Measurements from ENCODE around the gene AKR1E2. TPM values are rescaled to one million over a fixed set of nuclear protein-coding genes. Genes with fewer than 3 reads are reported as not detected.

AKR1E2 gene
- total RNA-seq, 1 donor from 2014 or later: 8.7 TPM

- no peak overlapping the region for H3K27ac Mint-ChIP-seq (ENCODE audit: unreplicated experiment)
- no peak for DNase-seq
- H3K27me3 Mint-ChIP-seq (ENCODE audit: unreplicated experiment): no peaks in the 10 kb centered on the region
- no peak for TF ChIP-seq CTCF (IDR thresholded peaks at IDR 0.05; ENCODE audit: partially characterized antibody, unreplicated experiment)
- no peaks in the 10 kb centered on the region for H3K4me1 Mint-ChIP-seq (ENCODE audit: low read depth, unreplicated experiment)
- H3K36me3 Mint-ChIP-seq (ENCODE audit: unreplicated experiment): no peaks in the 10 kb centered on the region
- no peak overlapping the region for H3K4me3 Mint-ChIP-seq (ENCODE audit: unreplicated experiment)
- no peaks in the 10 kb centered on the region for H3K9me3 Mint-ChIP-seq (ENCODE audit: unreplicated experiment)
These were observed 41.1 kb downstream of the AKR1E2 start for GRCh38 chr10:4867109-4867519.

- no peaks in the 10 kb centered on the region for H3K4me1 Mint-ChIP-seq (ENCODE audit: low read depth, unreplicated experiment)
- TF ChIP-seq CTCF (IDR thresholded peaks at IDR 0.05; ENCODE audit: partially characterized antibody, unreplicated experiment): no peak
- H3K27me3 Mint-ChIP-seq (ENCODE audit: unreplicated experiment): no peaks in the 10 kb centered on the region
- DNase-seq: no peak
- H3K9me3 Mint-ChIP-seq (ENCODE audit: unreplicated experiment): peaks cover 3% of the 10 kb centered on the region
- no peak overlapping the region for H3K4me3 Mint-ChIP-seq (ENCODE audit: unreplicated experiment)
- no peaks in the 10 kb centered on the region for H3K36me3 Mint-ChIP-seq (ENCODE audit: unreplicated experiment)
- H3K27ac Mint-ChIP-seq (ENCODE audit: unreplicated experiment): no peak overlapping the region
These were observed 41.7 kb downstream of the AKR1E2 start for GRCh38 chr10:4867520-4868356.

- Mint-ChIP-seq H3K4me3 (ENCODE audit: unreplicated experiment) (no peak overlapping the region), H3K27ac (ENCODE audit: unreplicated experiment) (no peak overlapping the region), H3K27me3 (ENCODE audit: unreplicated experiment) (no peaks in the 10 kb centered on the region), H3K36me3 (ENCODE audit: unreplicated experiment) (no peaks in the 10 kb centered on the region), H3K4me1 (ENCODE audit: low read depth, unreplicated experiment) (no peaks in the 10 kb centered on the region), H3K9me3 (ENCODE audit: unreplicated experiment) (peaks cover 3% of the 10 kb centered on the region)
- no peak for TF ChIP-seq CTCF (IDR thresholded peaks at IDR 0.05; ENCODE audit: partially characterized antibody, unreplicated experiment)
- no peak for DNase-seq
These were observed 42.3 kb downstream of the AKR1E2 start for GRCh38 chr10:4868357-4868657.

GRCh38 chr10:4882704-4883078 lies 56.7 kb downstream of the AKR1E2 start:
- Mint-ChIP-seq H3K4me1 (ENCODE audit: low read depth, unreplicated experiment) (peaks cover 10% of the 10 kb centered on the region), H3K4me3 (ENCODE audit: unreplicated experiment) (no peak overlapping the region), H3K36me3 (ENCODE audit: unreplicated experiment) (peaks cover 5% of the 10 kb centered on the region), H3K27ac (ENCODE audit: unreplicated experiment) (no peak overlapping the region), H3K27me3 (ENCODE audit: unreplicated experiment) (no peaks in the 10 kb centered on the region), H3K9me3 (ENCODE audit: unreplicated experiment) (no peaks in the 10 kb centered on the region)
- no peak for DNase-seq
- TF ChIP-seq CTCF (IDR thresholded peaks at IDR 0.05; ENCODE audit: partially characterized antibody, unreplicated experiment): no peak

GRCh38 chr10:4883079-4883739 lies 57.2 kb downstream of the AKR1E2 start:
- no peak for DNase-seq
- Mint-ChIP-seq H3K36me3 (ENCODE audit: unreplicated experiment) (peaks cover 5% of the 10 kb centered on the region), H3K4me3 (ENCODE audit: unreplicated experiment) (no peak overlapping the region), H3K27me3 (ENCODE audit: unreplicated experiment) (no peaks in the 10 kb centered on the region), H3K9me3 (ENCODE audit: unreplicated experiment) (no peaks in the 10 kb centered on the region), H3K27ac (ENCODE audit: unreplicated experiment) (no peak overlapping the region), H3K4me1 (ENCODE audit: low read depth, unreplicated experiment) (peaks cover 10% of the 10 kb centered on the region)
- no peak for TF ChIP-seq CTCF (IDR thresholded peaks at IDR 0.05; ENCODE audit: partially characterized antibody, unreplicated experiment)

Data from glutamatergic neuron (in vitro differentiated cells).